TTC549 (cell line): ENCODE results near the gene MFSD12.

Source experiments
- FAIRE-seq: peaks from 2 replicates; lab custom pipeline; 2012; peaks lifted over from hg19 to GRCh38; lab: Jason Lieb, UNC

The MFSD12 gene

DNA sequence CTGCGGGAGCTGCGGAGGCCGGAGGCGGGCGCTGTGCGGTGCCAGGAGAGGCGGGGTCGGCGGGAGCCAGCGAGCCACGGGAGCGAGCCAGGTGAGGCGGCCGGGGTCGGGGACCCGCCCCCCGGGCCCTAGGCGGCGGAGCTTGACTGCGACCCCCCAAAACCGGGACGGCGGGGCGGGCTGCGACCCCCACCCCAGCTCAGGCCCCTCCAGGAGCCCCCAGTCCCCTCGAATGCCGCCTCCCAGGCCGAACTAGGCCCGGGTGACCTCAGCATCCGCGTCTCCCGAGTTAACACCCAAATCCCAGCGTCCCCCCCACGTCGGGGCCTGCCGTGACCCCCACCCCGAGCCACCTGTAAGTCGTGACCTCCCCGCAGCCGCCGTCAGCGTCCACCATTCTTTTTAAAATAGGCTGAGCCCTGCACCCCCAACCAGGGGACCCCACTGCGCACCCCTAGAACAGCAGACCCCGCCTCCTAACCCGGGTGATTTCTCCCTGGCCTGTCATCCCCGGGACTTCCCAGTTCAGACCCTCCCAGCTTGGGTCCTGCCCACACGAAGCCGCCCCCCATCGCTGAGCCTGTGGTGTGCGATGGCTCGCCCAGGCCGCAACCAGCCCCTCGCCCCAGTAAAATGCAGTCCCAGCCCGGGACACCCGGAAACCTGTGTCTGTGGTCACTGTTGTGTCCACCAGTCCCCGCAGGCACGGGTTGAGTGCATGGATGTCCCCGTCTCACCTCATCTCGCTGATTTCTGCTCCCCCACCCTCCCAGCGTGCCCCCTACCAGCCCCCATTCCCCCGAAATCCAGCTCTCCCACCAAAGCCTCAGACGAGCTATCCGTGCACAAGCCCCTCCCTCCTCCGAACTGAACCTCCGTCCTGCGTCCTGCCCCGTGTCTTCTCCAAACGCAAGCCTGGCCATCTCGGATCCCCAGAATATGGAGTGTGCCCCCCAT is 50.7 kb downstream of the MFSD12 start:
- FAIRE-seq, result no peak

GRCh38 chr19:3505598-3506383 is 51.6 kb downstream of the MFSD12 start, which contains the start of gene FZR1:
Gene FZR1, plus strand, starts transcription at chr19:3506311. Its CDS starts 16,679 bp downstream, at chr19:3522990.
- FAIRE-seq, result no peak

GRCh38 chr19:3504735-3505134 is 52.7 kb downstream of the MFSD12 start:
- no peak for FAIRE-seq

- FAIRE-seq, result no peak
Observed at GRCh38 chr19:3503036-3503572, 54.3 kb downstream of the MFSD12 start.

GRCh38 chr19:3501780-3502179 is 55.6 kb downstream of the MFSD12 start:
- FAIRE-seq, result no peak

- peak; percentile 76 for FAIRE-seq
Observed at GRCh38 chr19:3500429-3501101, 56.8 kb downstream of the MFSD12 start, which contains the start of gene DOHH. Gene DOHH, minus strand, starts transcription at chr19:3500674. Its CDS starts 3,860 bp downstream, at chr19:3496814.

DNA sequence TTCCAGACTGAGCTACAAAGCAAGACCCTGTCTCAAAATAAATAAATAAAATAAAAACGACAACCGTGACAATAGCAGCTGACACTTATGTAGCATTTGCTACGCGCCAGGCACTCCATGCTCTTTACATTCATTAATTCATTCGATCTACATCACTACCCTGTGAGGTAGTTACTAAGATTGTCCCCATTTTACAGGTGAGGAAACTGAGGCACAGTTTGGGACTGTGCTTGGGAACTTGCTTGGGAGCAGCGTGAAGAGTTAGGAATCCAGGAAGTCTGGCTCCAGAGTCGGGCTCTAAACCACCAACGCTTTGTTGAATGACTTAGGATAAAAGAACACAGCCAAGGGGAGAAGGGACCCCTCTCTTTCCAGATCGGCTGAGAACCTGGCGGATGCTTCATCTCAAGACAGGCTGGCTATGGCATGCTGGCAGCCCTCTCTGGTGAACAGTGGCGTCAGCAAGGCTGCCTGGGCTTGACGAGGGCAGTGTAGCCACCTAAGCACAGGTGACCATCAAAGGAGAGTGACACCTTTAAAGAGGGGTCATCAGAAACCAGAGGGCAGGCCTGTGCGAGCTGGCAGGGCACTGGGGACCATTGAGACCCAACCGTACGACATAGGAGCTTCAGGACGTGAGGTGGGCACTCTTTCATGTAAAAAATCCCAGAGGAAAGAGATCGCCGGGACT is 57.5 kb downstream of the MFSD12 start:
- FAIRE-seq, result no peak

- FAIRE-seq, result no peak
Observed at GRCh38 chr19:3497757-3498520, 59.4 kb downstream of the MFSD12 start.

DNA sequence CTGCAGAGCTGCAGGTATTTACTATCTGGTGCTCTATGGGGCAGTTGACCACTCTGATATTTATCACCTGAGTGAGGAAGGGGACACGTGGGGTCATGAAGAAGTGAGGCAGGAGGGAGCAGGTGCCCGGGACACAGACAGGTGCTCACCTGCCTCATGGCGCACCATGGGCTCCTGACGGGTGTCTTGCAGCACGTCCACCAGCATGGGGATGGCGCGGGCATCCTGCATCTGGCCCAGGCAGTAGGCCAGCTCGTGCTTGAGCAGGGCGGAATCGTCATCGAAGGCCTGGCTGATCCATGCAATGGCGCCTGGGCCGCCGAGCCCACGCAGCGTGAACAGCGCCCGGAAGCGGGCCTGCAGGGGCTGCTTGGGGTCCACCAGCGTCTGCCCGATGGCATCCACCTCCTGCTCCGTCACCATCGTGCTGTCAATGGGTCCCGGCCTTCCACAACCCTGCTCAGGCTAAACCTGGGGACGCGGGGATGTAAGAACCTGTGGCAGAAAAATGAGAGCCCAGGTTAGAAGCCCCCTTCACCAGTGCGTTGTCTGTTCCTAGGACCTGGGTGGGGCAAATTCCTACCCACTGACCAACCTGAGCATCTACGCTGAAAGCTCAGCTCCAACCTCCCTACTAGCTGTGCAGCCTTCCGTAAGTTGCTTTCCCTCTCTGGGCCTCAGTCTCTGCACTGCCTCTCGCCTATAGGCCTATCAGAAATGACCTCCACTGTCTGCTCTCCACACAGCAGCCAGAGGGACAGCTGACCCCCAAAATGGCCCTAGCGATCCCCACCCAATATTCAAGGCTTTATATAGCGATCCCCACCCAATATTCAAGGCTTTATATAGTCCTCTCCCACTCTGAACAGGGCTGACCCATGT is 60.8 kb downstream of the MFSD12 start:
- FAIRE-seq, result no peak

DNA sequence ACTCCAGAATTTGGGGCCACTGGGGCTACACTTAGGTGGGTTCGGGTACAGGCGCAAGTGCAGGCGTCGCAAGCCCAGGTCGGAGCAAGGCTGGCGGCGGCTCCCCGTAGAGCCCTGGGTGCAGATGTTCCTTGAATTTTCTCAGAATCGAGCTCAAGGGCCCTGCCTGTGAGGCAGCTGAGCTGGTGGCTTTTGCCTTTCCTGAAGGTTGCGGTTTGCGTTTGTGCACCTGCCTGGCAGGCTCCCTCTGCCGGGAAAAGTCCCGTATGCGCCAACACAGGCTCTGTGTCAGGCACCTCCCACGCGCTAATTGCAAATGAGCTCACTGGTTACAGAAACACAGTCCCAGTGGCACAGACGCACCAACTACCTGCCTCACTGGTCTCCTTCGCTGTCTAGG is 62.8 kb downstream of the MFSD12 start:
- no peak for FAIRE-seq
